OCI-LY7 (cell line): Measurements from ENCODE around the gene GIT2. TPM values are rescaled to one million over a fixed set of nuclear protein-coding genes. Genes with fewer than 3 reads are reported as not detected.
A peak's percentile ranks its signal among the peaks of the same experiment; 100 is the strongest.

Experiments used
- BruUV-seq: library from RNA; stranded (reverse); fragments of 400-500 nt; replicated peaks from 2 replicates; lab custom pipeline; 2021; lab: Mats Ljungman, UMichigan
- CTCF ChIA-PET: fragments of 300-600 bp; sonication (Branson Sonifier 250); formaldehyde crosslinking; loops from one replicate; lab custom pipeline; 2022; ENCODE audit warnings: antibody characterized with exemption; ENCODE audit not compliant: unreplicated experiment; lab: Charles Lee
- POLR2A ChIA-PET: fragments of 300-600 bp; sonication (Branson Sonifier 250); formaldehyde crosslinking; loops from one replicate; lab custom pipeline; 2022; ENCODE audit warnings: antibody characterized with exemption; lab: Charles Lee
- DNase-seq: peaks from one replicate; pipeline ENCODE4 v3.0.0-alpha.2; 2015; ENCODE audit warnings: low spot score
- H2AFZ ChIP-seq: fragments of 200-600 bp; sonication (generic), shearing (Covaris generic); 2 replicates; pipeline ENCODE4 v1.6.1; 2014; ENCODE audit warnings: mild to moderate bottlenecking, antibody characterized with exemption, low read length, moderate library complexity
- H3K27ac ChIP-seq: fragments of 200-600 bp; sonication (generic); 2 replicates; pipeline ENCODE4 v1.5.1; 2014; ENCODE audit warnings: mixed run types, low read depth, mild to moderate bottlenecking, moderate library complexity, low read length, inconsistent platforms; ENCODE audit not compliant: poor library complexity, severe bottlenecking
- H3K36me3 ChIP-seq: fragments of 200-600 bp; sonication (generic); 2 replicates; pipeline ENCODE4 v1.6.1; 2014; ENCODE audit warnings: mild to moderate bottlenecking, antibody characterized with exemption, low read length, moderate library complexity, mixed read lengths; ENCODE audit not compliant: insufficient read depth
- H3K4me1 ChIP-seq: fragments of 200-600 bp; sonication (generic); 2 replicates; pipeline ENCODE4 v1.5.1; 2014; ENCODE audit warnings: mild to moderate bottlenecking, low read length; ENCODE audit not compliant: insufficient read depth, poor library complexity, severe bottlenecking
- H3K4me2 ChIP-seq: fragments of 200-600 bp; sonication (generic); 2 replicates; pipeline ENCODE4 v1.6.1; 2014; ENCODE audit warnings: mild to moderate bottlenecking, low read length
- H3K4me3 ChIP-seq: fragments of 200-600 bp; sonication (generic); 2 replicates; pipeline ENCODE4 v1.5.1; 2014; ENCODE audit warnings: mild to moderate bottlenecking, low read depth, low read length; ENCODE audit not compliant: poor library complexity, severe bottlenecking
- H3K79me2 ChIP-seq: fragments of 200-600 bp; sonication (generic); 2 replicates; pipeline ENCODE4 v1.6.1; 2016; ENCODE audit warnings: low read depth, mild to moderate bottlenecking, low read length, moderate library complexity, mixed read lengths; ENCODE audit not compliant: insufficient read depth
- H3K9me2 ChIP-seq: fragments of 200-600 bp; sonication (generic); 2 replicates; pipeline ENCODE4 v1.6.1; 2016; ENCODE audit warnings: mild to moderate bottlenecking, low read length, mixed read lengths; ENCODE audit not compliant: insufficient read depth
- H3K9me3 ChIP-seq: fragments of 200-600 bp; sonication (generic); 2 replicates; pipeline ENCODE4 v1.6.1; 2014; ENCODE audit warnings: mild to moderate bottlenecking, mixed run types, low read length, mixed read lengths
- H4K20me1 ChIP-seq: fragments of 200-600 bp; sonication (generic); 2 replicates; pipeline ENCODE4 v1.6.1; 2014; ENCODE audit warnings: mild to moderate bottlenecking, antibody characterized with exemption, low read length, moderate library complexity, mixed read lengths; ENCODE audit not compliant: insufficient read depth
- EZH2phosphoT487 ChIP-seq: fragments of 200-600 bp; sonication (generic); IDR thresholded peaks from 2 replicates; pipeline ENCODE4 v1.6.1; 2018; ENCODE audit warnings: low read depth, borderline replicate concordance, mild to moderate bottlenecking, mixed run types, antibody characterized with exemption, low read length, moderate library complexity, mixed read lengths
- intact Hi-C: fragments of 100-400 bp; cut with micrococcal nuclease; formaldehyde crosslinking; loops from one replicate; pipeline ENCODE4 v1.10.0; 2022; ENCODE audit not compliant: unreplicated experiment
- total RNA-seq, 2 experiments: library from RNA; depleted of rRNA in 1 of 2; stranded (reverse); fragments of >200 nt in 1 of 2; shearing (Covaris generic) in 1 of 2; gene quantifications; 2 replicates each; pipeline ENCODE4 v1.2.3, GENCODE V29; 2014 to 2022
- TF ChIP-seq, protein P1 (sequence below): fragments of 200-600 bp; sonication (generic); conservative IDR thresholded peaks from 2 replicates; pipeline ENCODE4 v1.5.1; 2014; ENCODE audit warnings: mild to moderate bottlenecking, antibody characterized with exemption, low read length, moderate library complexity, mixed read lengths

The GIT2 gene
- total RNA-seq, 2 experiments from 2014 or later, result 57.1 to 123 TPM

DNA sequence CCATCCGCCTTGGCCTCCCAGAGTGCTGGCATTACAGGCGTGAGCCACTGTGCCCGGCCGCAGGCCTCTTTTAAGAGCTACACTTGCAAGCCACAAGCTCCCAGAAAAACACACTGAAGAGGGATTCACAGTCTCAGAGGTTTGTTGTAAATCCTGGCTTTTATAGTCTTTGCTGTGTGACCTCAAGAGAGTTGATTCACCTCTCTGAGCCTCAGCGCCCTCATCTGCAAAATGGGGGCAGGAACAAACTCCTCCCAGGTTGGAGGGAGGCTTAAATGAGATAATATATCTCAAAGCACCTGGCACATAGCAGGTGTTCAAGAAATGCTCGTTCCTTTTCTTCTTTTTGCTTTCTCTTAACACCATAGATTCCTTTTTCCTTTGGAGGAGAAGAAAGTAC, 100.0 kb downstream of the GIT2 start:
- DNase-seq, result no peak
- H3K4me2 ChIP-seq, result no peak overlapping the region
- TF ChIP-seq, protein P1, sequence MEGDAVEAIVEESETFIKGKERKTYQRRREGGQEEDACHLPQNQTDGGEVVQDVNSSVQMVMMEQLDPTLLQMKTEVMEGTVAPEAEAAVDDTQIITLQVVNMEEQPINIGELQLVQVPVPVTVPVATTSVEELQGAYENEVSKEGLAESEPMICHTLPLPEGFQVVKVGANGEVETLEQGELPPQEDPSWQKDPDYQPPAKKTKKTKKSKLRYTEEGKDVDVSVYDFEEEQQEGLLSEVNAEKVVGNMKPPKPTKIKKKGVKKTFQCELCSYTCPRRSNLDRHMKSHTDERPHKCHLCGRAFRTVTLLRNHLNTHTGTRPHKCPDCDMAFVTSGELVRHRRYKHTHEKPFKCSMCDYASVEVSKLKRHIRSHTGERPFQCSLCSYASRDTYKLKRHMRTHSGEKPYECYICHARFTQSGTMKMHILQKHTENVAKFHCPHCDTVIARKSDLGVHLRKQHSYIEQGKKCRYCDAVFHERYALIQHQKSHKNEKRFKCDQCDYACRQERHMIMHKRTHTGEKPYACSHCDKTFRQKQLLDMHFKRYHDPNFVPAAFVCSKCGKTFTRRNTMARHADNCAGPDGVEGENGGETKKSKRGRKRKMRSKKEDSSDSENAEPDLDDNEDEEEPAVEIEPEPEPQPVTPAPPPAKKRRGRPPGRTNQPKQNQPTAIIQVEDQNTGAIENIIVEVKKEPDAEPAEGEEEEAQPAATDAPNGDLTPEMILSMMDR, result no peak
- TF ChIP-seq EZH2phosphoT487, result no peak
- no peaks in the 10 kb centered on the region for H3K9me2 ChIP-seq
- POLR2A ChIA-PET, result interaction anchor here (0.6 kb wide), 1 partner anchor 116 kb away, joined by 3 read pairs; no protein-coding TSS in a partner anchor
- CTCF ChIA-PET, result no interaction called here
- H3K9me3 ChIP-seq, result no peaks in the 10 kb centered on the region
- BruUV-seq, result no TSS peak
- H3K79me2 ChIP-seq, result peaks cover 6% of the 10 kb centered on the region; the same call in 1 of the 2 replicates
- no peak overlapping the region for H3K27ac ChIP-seq
- no peaks in the 10 kb centered on the region for H3K36me3 ChIP-seq
- no peak overlapping the region for H2AFZ ChIP-seq
- no peaks in the 10 kb centered on the region for H4K20me1 ChIP-seq
- intact Hi-C loops, result no loop called here
- H3K4me3 ChIP-seq, result no peak overlapping the region
- peaks cover 39% of the 10 kb centered on the region for H3K4me1 ChIP-seq

DNA sequence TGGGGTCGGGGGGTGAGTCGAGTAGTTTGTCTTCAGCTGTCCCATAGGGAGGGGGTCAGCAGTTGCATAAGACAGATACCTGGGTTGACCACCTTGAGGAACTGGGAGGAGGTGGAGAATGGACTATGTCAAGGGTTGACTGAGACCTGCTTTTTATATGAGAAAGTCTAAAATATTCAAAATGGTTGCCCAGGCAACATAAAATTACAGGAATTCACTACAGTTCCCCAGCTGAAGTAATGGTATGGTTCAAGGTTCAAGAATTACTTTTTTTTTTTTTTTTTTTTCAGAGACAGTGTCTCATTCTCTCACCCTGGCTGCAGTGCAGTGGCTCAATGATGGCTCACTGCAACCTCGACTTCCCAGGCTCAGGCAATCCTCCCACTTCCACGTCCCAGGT, 101.2 kb downstream of the GIT2 start:
- Histone ChIP-seq H3K9me3 (no peaks in the 10 kb centered on the region), H3K4me2 (no peak overlapping the region), H3K9me2 (no peaks in the 10 kb centered on the region), H4K20me1 (no peaks in the 10 kb centered on the region), H3K27ac (no peak overlapping the region), H2AFZ (no peak overlapping the region), H3K36me3 (no peaks in the 10 kb centered on the region), H3K79me2 (no peaks in the 10 kb centered on the region), H3K4me3 (no peak overlapping the region), H3K4me1 (peaks cover 31% of the 10 kb centered on the region)
- CTCF ChIA-PET, result no interaction called here
- DNase-seq, result no peak
- BruUV-seq, result no TSS peak
- intact Hi-C loops, result no loop called here
- POLR2A ChIA-PET, result interaction anchor here (0.7 kb wide), 1 partner anchor 1117 kb away, joined by 5 read pairs; no protein-coding TSS in a partner anchor
- TF ChIP-seq, protein P1, result no peak
- no peak for TF ChIP-seq EZH2phosphoT487

DNA sequence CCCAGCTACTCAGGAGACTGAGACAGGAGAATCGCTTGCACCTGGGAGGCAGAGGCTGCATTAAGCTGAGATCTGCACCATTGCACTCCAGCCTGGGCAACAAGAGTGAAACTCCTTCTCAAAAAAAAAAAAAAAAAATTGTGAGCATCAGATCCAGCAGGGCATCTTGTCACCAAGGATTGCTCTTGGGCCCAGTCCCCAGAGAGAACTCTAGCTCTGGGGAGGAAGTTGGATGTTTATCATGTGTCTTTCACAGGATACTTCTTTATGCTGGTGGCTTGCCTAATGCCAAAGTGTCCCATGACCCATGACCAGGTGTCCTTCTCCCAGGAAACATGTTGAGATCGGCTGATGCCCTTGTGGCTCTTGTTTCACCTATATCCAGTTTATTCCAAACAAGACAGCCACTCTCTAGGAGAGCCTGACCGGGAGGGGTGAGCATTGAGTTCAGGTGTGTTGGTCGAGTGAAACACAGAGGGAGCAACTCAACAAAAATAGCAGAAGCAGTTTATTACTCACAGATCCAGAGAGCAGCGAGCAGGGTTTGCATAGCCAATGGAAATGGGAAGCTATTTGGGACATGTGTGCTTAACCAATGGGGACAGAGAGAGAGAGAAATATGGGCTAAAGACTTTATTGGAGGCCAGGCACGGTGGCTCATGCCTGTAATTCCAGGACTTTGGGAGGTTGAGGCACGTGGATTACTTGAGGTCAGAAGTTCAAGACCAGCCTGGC, 102.7 kb downstream of the GIT2 start:
- H2AFZ ChIP-seq, result peak overlapping the region; percentile 31; the same call in 1 of the 2 replicates
- peaks cover 35% of the 10 kb centered on the region for H3K4me1 ChIP-seq
- no peaks in the 10 kb centered on the region for H4K20me1 ChIP-seq
- H3K9me2 ChIP-seq, result no peaks in the 10 kb centered on the region
- intact Hi-C loops, result no loop called here
- ChIA-PET CTCF (interaction anchor here (0.8 kb wide), 1 partner anchor 103 kb away, joined by 3 read pairs; no protein-coding TSS in a partner anchor), POLR2A (interaction anchor here (0.6 to 1.4 kb wide), 6 partner anchors 8 to 312 kb away, joined by 3 to 6 read pairs (median 5); no protein-coding TSS in a partner anchor)
- no peaks in the 10 kb centered on the region for H3K9me3 ChIP-seq
- BruUV-seq, result no TSS peak
- peak; percentile 50 for DNase-seq
- H3K36me3 ChIP-seq, result no peaks in the 10 kb centered on the region
- H3K27ac ChIP-seq, result peak overlapping the region; percentile 38
- H3K79me2 ChIP-seq, result no peaks in the 10 kb centered on the region
- no peak overlapping the region for H3K4me3 ChIP-seq
- TF ChIP-seq EZH2phosphoT487, result no peak
- TF ChIP-seq, protein P1, result no peak
- peak overlapping the region; percentile 60 for H3K4me2 ChIP-seq
